ENCODE measurements around the gene SLF2. TPM values are rescaled to one million over a fixed set of nuclear protein-coding genes. Genes with fewer than 3 reads are reported as not detected.

The SLF2 gene
- total RNA-seq, 1 experiment from 2014 or later: 43.0 TPM

DNA sequence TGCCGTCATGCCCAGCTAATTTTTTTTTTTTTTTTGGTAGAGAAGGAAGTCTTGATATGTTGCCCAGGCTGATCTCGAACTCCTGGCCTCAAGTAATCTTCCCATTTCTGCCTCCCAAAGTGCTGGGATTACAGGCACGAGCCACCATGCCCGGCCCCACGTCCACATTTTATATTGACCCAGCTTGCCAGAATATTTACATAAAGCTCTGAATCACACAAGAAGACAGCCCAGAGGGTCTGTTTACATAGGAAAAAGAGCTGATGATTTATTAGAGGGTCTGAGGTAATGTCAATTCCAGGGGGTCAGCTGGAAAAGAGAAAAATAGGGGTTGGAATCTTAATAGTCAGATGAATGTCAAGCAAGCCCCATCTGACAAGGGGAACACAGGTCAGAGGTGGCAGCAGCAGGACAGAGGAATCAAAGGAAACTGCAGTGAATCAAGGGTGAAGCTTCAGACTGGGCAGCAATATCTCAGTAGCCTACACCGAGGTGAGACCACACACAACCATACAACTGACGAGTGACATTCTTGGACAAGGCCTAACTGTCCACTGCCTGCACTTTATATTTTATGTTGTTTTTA is 15.8 kb upstream of the SLF2 start (continued):
- no peak for TF ChIP-seq TCF7L2 (IDR thresholded peaks at IDR 0.05; ENCODE audit: borderline replicate concordance, extremely low read depth, insufficient read depth, insufficient read length)
- TF ChIP-seq RAD21 (IDR thresholded peaks at IDR 0.05; ENCODE audit: low read depth): no peak
- no peak for TF ChIP-seq REST (IDR thresholded peaks at IDR 0.05; ENCODE audit: low read depth)

GRCh38 chr10:100897976-100898375 is 14.8 kb upstream of the SLF2 start:
- Histone ChIP-seq H3K27ac (ENCODE audit: low read depth, low read length) (no peak overlapping the region), H3K4me3 (replicated peaks in 1 of 2; ENCODE audit: low read depth in 1 of 2, low read length in 2 of 2) (no peak overlapping the region), H3K36me3 (ENCODE audit: control insufficient read depth in 1 of 2, insufficient read depth in 2 of 2, low read length in 2 of 2) (no peaks in the 10 kb centered on the region), H3K9me3 (ENCODE audit: control insufficient read depth in 1 of 2, insufficient read depth in 1 of 2, low read depth in 1 of 2, low read length in 2 of 2) (no peaks in the 10 kb centered on the region), H3K9ac (ENCODE audit: low read length) (no peak overlapping the region), H2AFZ (ENCODE audit: low read depth, low read length, poor library complexity, severe bottlenecking) (peak overlapping the region; percentile 1), H3K9me2 (ENCODE audit: insufficient read depth) (no peaks in the 10 kb centered on the region), H4K20me1 (ENCODE audit: insufficient read depth) (no peaks in the 10 kb centered on the region), H3K4me1 (ENCODE audit: control insufficient read depth in 1 of 2, insufficient read depth in 2 of 2, low read length in 2 of 2) (peaks cover 12 to 21% of the 10 kb centered on the region in 2 experiments), H3K79me2 (ENCODE audit: insufficient read depth, low read length) (no peaks in the 10 kb centered on the region), H3K4me2 (ENCODE audit: low read length) (no peak overlapping the region), H3K27me3 (ENCODE audit: insufficient read depth, low read length) (no peaks in the 10 kb centered on the region)
- ChIA-PET CTCF (no interaction called here), POLR2A (no interaction called here), RAD21 (ENCODE audit: low non-redundant PET in 1 of 2, low total read pairs in 2 of 2, uncharacterized antibody in 2 of 2, unreplicated experiment in 2 of 2) (no interaction called here)
- TF ChIP-seq MAX (IDR thresholded peaks at IDR 0.05): no peak
- TF ChIP-seq POLR2A (IDR thresholded peaks at IDR 0.05; ENCODE audit: borderline replicate concordance, extremely low read depth, insufficient read depth, insufficient read length): no peak
- no peak for TF ChIP-seq FOSL1 (IDR thresholded peaks at IDR 0.05; ENCODE audit: low read depth)
- TF ChIP-seq ATF3 (IDR thresholded peaks at IDR 0.05): no peak
- no peak for TF ChIP-seq ELF1 (IDR thresholded peaks at IDR 0.05; ENCODE audit: borderline replicate concordance, low read depth)
- no peak for TF ChIP-seq RAD21 (IDR thresholded peaks at IDR 0.05; ENCODE audit: low read depth)
- TF ChIP-seq CBX3 (IDR thresholded peaks at IDR 0.05; ENCODE audit: low read depth): no peak
- TF ChIP-seq ZFX (IDR thresholded peaks at IDR 0.05): no peak
- no peak for TF ChIP-seq REST (IDR thresholded peaks at IDR 0.05; ENCODE audit: low read depth)
- no peak for TF ChIP-seq POLR2AphosphoS5 (IDR thresholded peaks at IDR 0.05; ENCODE audit: low read depth, low read length)
- TF ChIP-seq TCF7L2 (IDR thresholded peaks at IDR 0.05; ENCODE audit: borderline replicate concordance, extremely low read depth, insufficient read depth, insufficient read length): no peak
- no TSS peak for BruUV-seq (replicated peaks)
- ATAC-seq: no peak
- DNase-seq (ENCODE audit: low read depth, low spot score): no peak
- intact Hi-C loops (cut with micrococcal nuclease): no loop called here

Data from HCT116 (cell line).